PFSK-1 (cell line): ENCODE data around the gene RFX4.

Source experiments
- POLR2AphosphoS5 ChIP-seq: IDR thresholded peaks from 2 replicates; pipeline ENCODE4 v1.6.1; 2012; ENCODE audit warnings: low read depth, mild to moderate bottlenecking, control low read depth, low read length, moderate library complexity
- SIN3A ChIP-seq: IDR thresholded peaks from 2 replicates; pipeline ENCODE4 v1.6.1; 2012; ENCODE audit warnings: mild to moderate bottlenecking, low read length, moderate library complexity, borderline replicate concordance; ENCODE audit not compliant: insufficient read depth
- TAF1 ChIP-seq: IDR thresholded peaks from 2 replicates; pipeline ENCODE4 v1.6.1; 2012; ENCODE audit warnings: low read length, control low read depth, borderline replicate concordance; ENCODE audit not compliant: insufficient read depth
- TF ChIP-seq, protein P1 (sequence below), 2 experiments: IDR thresholded peaks; 2 replicates each; pipeline versions ENCODE4 v1.6.1 to v1.8.0; 2011 to 2012; ENCODE audit warnings: low read depth in 2 of 2, low read length in 2 of 2, control low read depth in 1 of 2, inconsistent platforms in 1 of 2, mild to moderate bottlenecking in 1 of 2, moderate library complexity in 1 of 2; ENCODE audit not compliant: insufficient read depth in 1 of 2

DNA sequence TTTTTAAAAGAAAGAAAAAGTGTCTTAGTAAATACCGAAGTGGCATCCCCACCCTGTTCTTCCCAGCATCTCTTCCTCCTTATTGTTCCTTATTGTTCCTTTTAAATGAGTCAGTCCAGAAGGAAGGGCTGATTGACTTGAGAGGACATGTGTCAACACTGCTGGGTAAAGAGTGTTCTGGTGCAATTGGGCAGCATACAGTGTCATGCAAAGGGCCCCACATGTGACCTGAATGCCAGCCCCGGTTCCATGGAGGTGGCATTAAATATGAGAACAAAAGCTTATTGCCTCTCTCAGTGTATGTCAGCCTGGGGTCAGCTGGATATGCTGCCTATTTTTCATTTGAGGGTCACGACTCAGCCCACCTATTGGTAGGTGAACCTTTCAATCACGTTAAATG, 132.8 kb downstream of the RFX4 start:
- TF ChIP-seq POLR2AphosphoS5: no peak
- no peak for TF ChIP-seq TAF1
- TF ChIP-seq, protein P1, sequence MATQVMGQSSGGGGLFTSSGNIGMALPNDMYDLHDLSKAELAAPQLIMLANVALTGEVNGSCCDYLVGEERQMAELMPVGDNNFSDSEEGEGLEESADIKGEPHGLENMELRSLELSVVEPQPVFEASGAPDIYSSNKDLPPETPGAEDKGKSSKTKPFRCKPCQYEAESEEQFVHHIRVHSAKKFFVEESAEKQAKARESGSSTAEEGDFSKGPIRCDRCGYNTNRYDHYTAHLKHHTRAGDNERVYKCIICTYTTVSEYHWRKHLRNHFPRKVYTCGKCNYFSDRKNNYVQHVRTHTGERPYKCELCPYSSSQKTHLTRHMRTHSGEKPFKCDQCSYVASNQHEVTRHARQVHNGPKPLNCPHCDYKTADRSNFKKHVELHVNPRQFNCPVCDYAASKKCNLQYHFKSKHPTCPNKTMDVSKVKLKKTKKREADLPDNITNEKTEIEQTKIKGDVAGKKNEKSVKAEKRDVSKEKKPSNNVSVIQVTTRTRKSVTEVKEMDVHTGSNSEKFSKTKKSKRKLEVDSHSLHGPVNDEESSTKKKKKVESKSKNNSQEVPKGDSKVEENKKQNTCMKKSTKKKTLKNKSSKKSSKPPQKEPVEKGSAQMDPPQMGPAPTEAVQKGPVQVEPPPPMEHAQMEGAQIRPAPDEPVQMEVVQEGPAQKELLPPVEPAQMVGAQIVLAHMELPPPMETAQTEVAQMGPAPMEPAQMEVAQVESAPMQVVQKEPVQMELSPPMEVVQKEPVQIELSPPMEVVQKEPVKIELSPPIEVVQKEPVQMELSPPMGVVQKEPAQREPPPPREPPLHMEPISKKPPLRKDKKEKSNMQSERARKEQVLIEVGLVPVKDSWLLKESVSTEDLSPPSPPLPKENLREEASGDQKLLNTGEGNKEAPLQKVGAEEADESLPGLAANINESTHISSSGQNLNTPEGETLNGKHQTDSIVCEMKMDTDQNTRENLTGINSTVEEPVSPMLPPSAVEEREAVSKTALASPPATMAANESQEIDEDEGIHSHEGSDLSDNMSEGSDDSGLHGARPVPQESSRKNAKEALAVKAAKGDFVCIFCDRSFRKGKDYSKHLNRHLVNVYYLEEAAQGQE (IDR thresholded peaks at IDR 0.05; ENCODE audit: insufficient read depth in 1 of 2, low read depth in 2 of 2, low read length in 2 of 2): no peak
- TF ChIP-seq SIN3A: no peak
